ENCODE data around the gene GALNT13. TPM values are rescaled to one million over a fixed set of nuclear protein-coding genes. Genes with fewer than 3 reads are reported as not detected.

GALNT13 gene
- total RNA-seq, 1 donor from 2014 or later = 2.0 TPM

DNA sequence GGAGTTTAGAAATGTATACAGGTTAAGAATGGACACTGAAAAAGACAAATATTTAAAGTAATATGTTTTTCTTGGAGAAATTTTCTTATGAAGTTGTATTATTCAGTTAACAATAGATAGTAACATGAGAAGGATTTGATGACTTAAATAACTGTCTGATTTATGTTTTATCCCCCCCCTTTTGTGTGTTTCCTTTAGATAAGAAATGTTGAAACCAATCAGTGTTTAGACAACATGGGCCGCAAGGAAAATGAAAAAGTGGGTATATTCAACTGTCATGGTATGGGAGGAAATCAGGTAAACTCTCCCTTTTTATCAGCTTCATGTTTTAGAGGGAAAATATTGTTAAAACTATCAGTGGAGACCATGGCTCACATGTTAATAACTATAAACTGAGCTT is 537.1 kb downstream of the GALNT13 start:
- no peaks in the 10 kb centered on the region for H3K36me3 Mint-ChIP-seq (ENCODE audit: low read depth, unreplicated experiment)
- Histone ChIP-seq H3K9me3 (ENCODE audit: insufficient read depth, low read depth, low read length) (no peaks in the 10 kb centered on the region), H3K4me2 (ENCODE audit: low read length) (no peak overlapping the region), H3K27ac (ENCODE audit: low read depth, low read length) (no peak overlapping the region), H3K79me2 (ENCODE audit: insufficient read depth, low read length) (no peaks in the 10 kb centered on the region), H3K9ac (ENCODE audit: low read length) (no peak overlapping the region), H3K36me3 (ENCODE audit: insufficient read depth, low read length) (no peaks in the 10 kb centered on the region), H4K20me1 (ENCODE audit: insufficient read depth, low read length) (no peaks in the 10 kb centered on the region), H3K4me3 (ENCODE audit: insufficient read depth, low read depth, low read length) (no peak overlapping the region), H3K27me3 (ENCODE audit: insufficient read depth, low read length) (no peaks in the 10 kb centered on the region), H3K4me1 (ENCODE audit: insufficient read depth, low read length) (no peaks in the 10 kb centered on the region), H2AFZ (ENCODE audit: low read depth, low read length) (no peak overlapping the region)
- no peak overlapping the region for H3K27ac Mint-ChIP-seq (ENCODE audit: unreplicated experiment)
- no peaks in the 10 kb centered on the region for H3K9me3 Mint-ChIP-seq (ENCODE audit: unreplicated experiment)
- DNase-seq (ENCODE audit: low read depth) (no peak), FAIRE-seq (no peak)
- no peak overlapping the region for H3K4me3 Mint-ChIP-seq (ENCODE audit: unreplicated experiment)
- TF ChIP-seq EZH2 (IDR thresholded peaks at IDR 0.05; ENCODE audit: insufficient read depth, low read length) (no peak), CTCF (IDR thresholded peaks at IDR 0.05; ENCODE audit: insufficient read depth, low read depth, low read length) (no peak)
- H3K27me3 Mint-ChIP-seq (ENCODE audit: low read depth, unreplicated experiment) = no peaks in the 10 kb centered on the region
- H3K4me1 Mint-ChIP-seq (ENCODE audit: low read depth, unreplicated experiment) = peaks cover 5% of the 10 kb centered on the region

DNA sequence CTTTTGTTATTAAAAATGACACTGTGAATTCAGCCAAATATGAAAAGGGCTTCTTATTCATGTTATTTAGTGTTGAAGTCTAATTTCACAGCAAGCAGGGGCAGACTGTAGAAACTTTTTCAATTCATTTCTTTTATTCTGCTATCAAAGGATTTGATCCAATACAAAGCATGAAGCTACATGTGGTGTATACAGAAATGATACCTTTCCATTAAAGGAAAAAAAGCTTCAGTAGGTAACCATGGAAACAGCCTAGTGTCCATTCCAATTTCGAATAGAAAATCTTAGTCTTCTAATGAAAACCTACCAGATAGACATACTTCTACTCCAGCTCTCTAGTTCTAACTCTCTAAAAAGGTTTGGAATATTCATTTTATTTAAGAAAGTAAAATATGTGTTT is 550.5 kb downstream of the GALNT13 start:
- Histone ChIP-seq H3K9me3 (ENCODE audit: insufficient read depth, low read depth, low read length) (no peaks in the 10 kb centered on the region), H3K36me3 (ENCODE audit: insufficient read depth, low read length) (no peaks in the 10 kb centered on the region), H3K4me1 (ENCODE audit: insufficient read depth, low read length) (no peaks in the 10 kb centered on the region), H3K4me3 (ENCODE audit: insufficient read depth, low read depth, low read length) (no peak overlapping the region), H2AFZ (ENCODE audit: low read depth, low read length) (no peak overlapping the region), H3K27me3 (ENCODE audit: insufficient read depth, low read length) (no peaks in the 10 kb centered on the region), H3K79me2 (ENCODE audit: insufficient read depth, low read length) (no peaks in the 10 kb centered on the region), H4K20me1 (ENCODE audit: insufficient read depth, low read length) (no peaks in the 10 kb centered on the region), H3K27ac (ENCODE audit: low read depth, low read length) (no peak overlapping the region), H3K9ac (ENCODE audit: low read length) (no peak overlapping the region), H3K4me2 (ENCODE audit: low read length) (no peak overlapping the region)
- TF ChIP-seq CTCF (IDR thresholded peaks at IDR 0.05; ENCODE audit: insufficient read depth, low read depth, low read length) = no peak
- no peak for TF ChIP-seq EZH2 (IDR thresholded peaks at IDR 0.05; ENCODE audit: insufficient read depth, low read length)
- DNase-seq (ENCODE audit: low read depth) = no peak
- H3K36me3 Mint-ChIP-seq (ENCODE audit: low read depth, unreplicated experiment) = no peaks in the 10 kb centered on the region
- H3K27ac Mint-ChIP-seq (ENCODE audit: unreplicated experiment) = no peak overlapping the region
- H3K9me3 Mint-ChIP-seq (ENCODE audit: unreplicated experiment) = no peaks in the 10 kb centered on the region
- no peak for FAIRE-seq
- H3K27me3 Mint-ChIP-seq (ENCODE audit: low read depth, unreplicated experiment) = no peaks in the 10 kb centered on the region
- H3K4me3 Mint-ChIP-seq (ENCODE audit: unreplicated experiment) = no peak overlapping the region
- H3K4me1 Mint-ChIP-seq (ENCODE audit: low read depth, unreplicated experiment) = no peaks in the 10 kb centered on the region

DNA sequence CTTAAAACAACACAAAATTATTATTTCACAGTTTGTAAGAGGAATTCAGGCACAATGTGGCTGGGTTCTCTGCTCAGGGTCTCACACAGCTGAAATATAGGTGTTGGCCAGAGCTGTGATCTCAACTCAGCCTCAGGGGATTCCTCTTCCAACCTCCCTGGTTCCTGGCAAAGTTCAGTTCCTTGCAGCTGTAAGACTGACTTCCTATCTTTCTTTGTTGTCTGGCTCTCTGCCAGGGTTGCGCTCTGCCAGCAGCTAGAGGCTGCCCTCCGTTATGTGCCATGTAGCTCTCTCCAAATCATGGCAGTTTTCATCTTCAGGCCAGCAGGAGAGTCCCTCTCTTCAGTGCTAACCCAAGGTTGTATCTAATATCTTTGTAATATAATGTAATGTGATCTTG is 554.3 kb downstream of the GALNT13 start:
- Histone ChIP-seq H3K79me2 (ENCODE audit: insufficient read depth, low read length) (no peaks in the 10 kb centered on the region), H3K4me2 (ENCODE audit: low read length) (no peak overlapping the region), H4K20me1 (ENCODE audit: insufficient read depth, low read length) (no peaks in the 10 kb centered on the region), H3K9ac (ENCODE audit: low read length) (no peak overlapping the region), H3K36me3 (ENCODE audit: insufficient read depth, low read length) (no peaks in the 10 kb centered on the region), H3K4me3 (ENCODE audit: insufficient read depth, low read depth, low read length) (no peak overlapping the region), H3K27me3 (ENCODE audit: insufficient read depth, low read length) (no peaks in the 10 kb centered on the region), H3K9me3 (ENCODE audit: insufficient read depth, low read depth, low read length) (no peaks in the 10 kb centered on the region), H3K4me1 (ENCODE audit: insufficient read depth, low read length) (no peaks in the 10 kb centered on the region), H3K27ac (ENCODE audit: low read depth, low read length) (no peak overlapping the region), H2AFZ (ENCODE audit: low read depth, low read length) (no peak overlapping the region)
- TF ChIP-seq CTCF (IDR thresholded peaks at IDR 0.05; ENCODE audit: insufficient read depth, low read depth, low read length) (no peak), EZH2 (IDR thresholded peaks at IDR 0.05; ENCODE audit: insufficient read depth, low read length) (no peak)
- no peaks in the 10 kb centered on the region for H3K9me3 Mint-ChIP-seq (ENCODE audit: unreplicated experiment)
- no peaks in the 10 kb centered on the region for H3K36me3 Mint-ChIP-seq (ENCODE audit: low read depth, unreplicated experiment)
- no peak for DNase-seq (ENCODE audit: low read depth)
- no peak overlapping the region for H3K4me3 Mint-ChIP-seq (ENCODE audit: unreplicated experiment)
- no peaks in the 10 kb centered on the region for H3K27me3 Mint-ChIP-seq (ENCODE audit: low read depth, unreplicated experiment)
- H3K27ac Mint-ChIP-seq (ENCODE audit: unreplicated experiment) = no peak overlapping the region
- H3K4me1 Mint-ChIP-seq (ENCODE audit: low read depth, unreplicated experiment) = no peaks in the 10 kb centered on the region
- no peak for FAIRE-seq
